Activated CD8-positive, alpha-beta T cell treated with anti-CD3 and anti-CD28 coated beads for 36 hours (primary cell): ENCODE measurements around the gene CAPS2. TPM values are rescaled to one million over a fixed set of nuclear protein-coding genes. Genes with fewer than 3 reads are reported as not detected.

Source experiments
- ATAC-seq: fragments of 200-7000 bp; cut with Tn5 transposase; one replicate; pipeline ENCODE4 v1.10.0; 2021; ENCODE audit warnings: mild to moderate bottlenecking, moderate library complexity
- CTCF ChIA-PET: fragments of 350-600 bp; sonication (Branson Sonifier 250); formaldehyde crosslinking; loops from one replicate; lab custom pipeline; 2021; ENCODE audit warnings: antibody characterized with exemption; lab: Charles Lee
- POLR2A ChIA-PET: fragments of 350-600 bp; sonication (Branson Sonifier 250); formaldehyde crosslinking; loops from one replicate; lab custom pipeline; 2021; ENCODE audit warnings: antibody characterized with exemption; lab: Charles Lee
- DNase-seq: peaks from one replicate; pipeline ENCODE4 v3.0.0-alpha.2; 2020
- H3K27ac Mint-ChIP-seq: one replicate; pipeline ENCODE4 v1.8.0; 2021; ENCODE audit warnings: mild to moderate bottlenecking, mixed read lengths
- H3K27me3 Mint-ChIP-seq: one replicate; pipeline ENCODE4 v1.8.0; 2021; ENCODE audit warnings: mixed read lengths
- H3K36me3 Mint-ChIP-seq: one replicate; pipeline ENCODE4 v1.8.0; 2021; ENCODE audit warnings: low read depth, mixed read lengths
- H3K4me1 Mint-ChIP-seq: one replicate; pipeline ENCODE4 v1.8.0; 2021; ENCODE audit warnings: low read depth, mixed read lengths
- H3K4me3 Mint-ChIP-seq: one replicate; pipeline ENCODE4 v1.8.0; 2021; ENCODE audit warnings: mild to moderate bottlenecking, moderate library complexity, mixed read lengths
- H3K9me3 Mint-ChIP-seq: one replicate; pipeline ENCODE4 v1.8.0; 2021; ENCODE audit warnings: mixed read lengths
- intact Hi-C: fragments of 100-400 bp; cut with micrococcal nuclease; formaldehyde crosslinking; loops from one replicate; pipeline ENCODE4 v1.10.0; 2022
- total RNA-seq, 2 experiments: library from RNA; stranded (reverse); gene quantifications; one replicate each; pipeline ENCODE4 v1.2.3, GENCODE V29; 2021
- TF ChIP-seq, protein P1 (sequence below): fragments of 200-600 bp; IDR thresholded peaks from one replicate; pipeline ENCODE4 v1.8.0; 2022; ENCODE audit warnings: antibody characterized with exemption, mild to moderate bottlenecking

Gene CAPS2
- total RNA-seq, 2 experiments from 2014 or later, result 3.0 to 3.2 TPM

DNA sequence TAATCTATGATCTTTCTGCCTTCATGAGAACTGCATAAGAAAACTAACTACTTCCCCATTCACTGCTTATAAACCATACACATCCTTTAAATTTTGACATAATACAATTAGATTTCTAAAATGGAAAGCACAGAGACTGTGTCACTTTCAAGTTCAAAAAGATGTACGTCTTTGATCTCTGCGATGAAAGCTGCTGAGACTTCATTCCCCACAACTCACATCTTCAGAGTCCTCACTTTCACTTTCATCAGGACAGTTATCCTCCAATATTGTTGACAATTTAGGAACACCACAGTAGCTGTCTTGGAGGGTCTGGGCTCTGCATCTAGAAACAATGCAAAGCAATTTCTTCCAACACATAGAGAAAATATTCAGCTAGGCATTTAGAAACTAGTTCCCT, 72.6 kb downstream of the CAPS2 start:
- POLR2A ChIA-PET, result no interaction called here
- no peaks in the 10 kb centered on the region for H3K36me3 Mint-ChIP-seq
- H3K27me3 Mint-ChIP-seq, result no peaks in the 10 kb centered on the region
- no peak overlapping the region for H3K4me3 Mint-ChIP-seq
- no peaks in the 10 kb centered on the region for H3K9me3 Mint-ChIP-seq
- DNase-seq, result no peak
- H3K4me1 Mint-ChIP-seq, result peaks cover 8% of the 10 kb centered on the region
- intact Hi-C loops, result no loop called here
- TF ChIP-seq, protein P1, sequence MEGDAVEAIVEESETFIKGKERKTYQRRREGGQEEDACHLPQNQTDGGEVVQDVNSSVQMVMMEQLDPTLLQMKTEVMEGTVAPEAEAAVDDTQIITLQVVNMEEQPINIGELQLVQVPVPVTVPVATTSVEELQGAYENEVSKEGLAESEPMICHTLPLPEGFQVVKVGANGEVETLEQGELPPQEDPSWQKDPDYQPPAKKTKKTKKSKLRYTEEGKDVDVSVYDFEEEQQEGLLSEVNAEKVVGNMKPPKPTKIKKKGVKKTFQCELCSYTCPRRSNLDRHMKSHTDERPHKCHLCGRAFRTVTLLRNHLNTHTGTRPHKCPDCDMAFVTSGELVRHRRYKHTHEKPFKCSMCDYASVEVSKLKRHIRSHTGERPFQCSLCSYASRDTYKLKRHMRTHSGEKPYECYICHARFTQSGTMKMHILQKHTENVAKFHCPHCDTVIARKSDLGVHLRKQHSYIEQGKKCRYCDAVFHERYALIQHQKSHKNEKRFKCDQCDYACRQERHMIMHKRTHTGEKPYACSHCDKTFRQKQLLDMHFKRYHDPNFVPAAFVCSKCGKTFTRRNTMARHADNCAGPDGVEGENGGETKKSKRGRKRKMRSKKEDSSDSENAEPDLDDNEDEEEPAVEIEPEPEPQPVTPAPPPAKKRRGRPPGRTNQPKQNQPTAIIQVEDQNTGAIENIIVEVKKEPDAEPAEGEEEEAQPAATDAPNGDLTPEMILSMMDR, result no peak
- ATAC-seq, result peak; percentile 37
- CTCF ChIA-PET, result no interaction called here
- no peak overlapping the region for H3K27ac Mint-ChIP-seq

DNA sequence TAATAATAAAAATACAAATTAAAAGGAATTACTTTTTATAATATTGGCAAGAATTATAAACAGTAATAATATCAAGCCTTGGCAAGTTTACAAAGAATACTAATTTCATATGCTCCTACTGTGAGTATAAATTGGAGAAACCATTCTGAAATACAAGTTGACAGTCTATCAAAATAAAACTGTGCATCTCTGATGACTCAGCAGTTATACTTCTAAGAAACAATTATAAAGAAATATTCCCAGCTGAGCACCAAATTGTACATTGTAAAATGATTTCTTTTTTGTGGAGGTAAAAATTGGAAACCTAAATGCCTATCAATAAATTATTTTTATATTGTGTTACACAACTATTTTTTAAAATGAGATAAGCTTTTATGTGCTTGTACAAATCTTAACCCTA, 85.0 kb downstream of the CAPS2 start:
- ATAC-seq (no peak), DNase-seq (no peak)
- H3K4me3 Mint-ChIP-seq, result no peak overlapping the region
- no peaks in the 10 kb centered on the region for H3K4me1 Mint-ChIP-seq
- no peak overlapping the region for H3K27ac Mint-ChIP-seq
- POLR2A ChIA-PET, result no interaction called here
- H3K36me3 Mint-ChIP-seq, result no peaks in the 10 kb centered on the region
- TF ChIP-seq, protein P1, result no peak
- CTCF ChIA-PET, result no interaction called here
- intact Hi-C loops, result no loop called here
- H3K27me3 Mint-ChIP-seq, result peaks cover 6% of the 10 kb centered on the region
- H3K9me3 Mint-ChIP-seq, result peaks cover 4% of the 10 kb centered on the region

DNA sequence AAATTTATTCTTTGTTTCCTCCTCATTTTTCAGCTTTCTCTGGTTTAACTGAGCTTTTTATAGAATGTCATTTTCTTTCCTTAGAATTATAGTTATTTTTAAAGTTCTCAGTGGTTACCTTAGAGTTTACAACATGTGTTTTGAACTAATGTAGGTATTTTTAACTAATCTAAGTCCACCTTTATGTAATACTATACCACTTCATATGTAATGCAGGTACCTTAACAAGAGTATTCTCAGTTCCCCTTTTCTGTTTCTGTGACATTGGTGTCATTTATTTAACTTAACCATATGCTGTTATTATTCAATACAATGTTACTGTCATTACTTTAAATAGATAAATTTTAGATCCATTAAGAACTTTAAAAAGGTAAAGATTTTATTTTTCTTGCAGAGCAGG, 90.1 kb downstream of the CAPS2 start:
- H3K4me3 Mint-ChIP-seq, result no peak overlapping the region
- H3K27ac Mint-ChIP-seq, result no peak overlapping the region
- DNase-seq, result no peak
- no peaks in the 10 kb centered on the region for H3K4me1 Mint-ChIP-seq
- ChIA-PET POLR2A (no interaction called here), CTCF (no interaction called here)
- no peaks in the 10 kb centered on the region for H3K36me3 Mint-ChIP-seq
- H3K9me3 Mint-ChIP-seq, result peaks cover 4% of the 10 kb centered on the region
- intact Hi-C loops, result no loop called here
- no peak for ATAC-seq
- TF ChIP-seq, protein P1, result no peak
- H3K27me3 Mint-ChIP-seq, result peaks cover 6% of the 10 kb centered on the region

DNA sequence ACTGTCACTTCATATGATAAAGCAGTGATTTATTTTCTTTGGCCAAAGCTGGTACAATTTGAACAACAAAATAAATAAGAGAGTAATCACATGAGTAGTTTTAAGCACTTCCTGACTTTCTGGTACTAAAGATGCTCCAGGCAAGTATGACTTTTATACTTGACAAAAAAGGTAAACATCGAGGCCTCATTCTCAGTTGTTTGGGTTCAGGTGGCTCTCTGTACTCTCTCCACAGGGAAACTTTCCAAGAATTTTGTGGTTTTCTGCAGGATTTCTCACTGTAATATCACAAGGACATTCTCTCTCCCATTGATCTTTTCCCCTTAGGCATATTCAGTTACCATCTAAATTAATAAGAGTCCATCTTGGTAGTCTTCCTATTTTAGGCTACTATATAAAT, 93.9 kb downstream of the CAPS2 start:
- intact Hi-C loops, result no loop called here
- H3K36me3 Mint-ChIP-seq, result no peaks in the 10 kb centered on the region
- ChIA-PET CTCF (no interaction called here), POLR2A (no interaction called here)
- ATAC-seq (no peak), DNase-seq (no peak)
- no peaks in the 10 kb centered on the region for H3K4me1 Mint-ChIP-seq
- H3K27ac Mint-ChIP-seq, result no peak overlapping the region
- no peak overlapping the region for H3K4me3 Mint-ChIP-seq
- H3K27me3 Mint-ChIP-seq, result peaks cover 2% of the 10 kb centered on the region
- TF ChIP-seq, protein P1, result no peak
- H3K9me3 Mint-ChIP-seq, result peaks cover 4% of the 10 kb centered on the region

DNA sequence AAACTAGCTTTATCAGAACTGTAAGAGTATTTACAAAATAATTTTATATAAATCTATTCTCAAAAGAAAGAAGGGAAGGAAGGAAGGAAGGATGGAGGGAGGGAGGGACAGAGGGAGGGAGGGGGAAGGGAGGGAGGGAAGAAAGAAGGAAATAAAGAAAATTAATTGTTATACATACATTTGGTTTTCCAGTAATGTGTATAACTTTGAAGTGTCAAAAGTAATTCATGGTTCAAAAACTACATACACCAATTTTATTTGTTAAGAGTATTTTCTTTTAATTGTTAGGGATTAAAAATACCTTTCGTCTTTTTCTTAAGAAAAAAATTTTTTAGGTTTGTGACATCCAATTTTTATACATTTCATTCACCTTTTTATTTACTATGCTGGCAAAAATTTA, 103.0 kb downstream of the CAPS2 start:
- intact Hi-C loops, result no loop called here
- DNase-seq (no peak), ATAC-seq (no peak)
- Mint-ChIP-seq H3K27me3 (peaks cover 8% of the 10 kb centered on the region), H3K27ac (no peak overlapping the region), H3K36me3 (no peaks in the 10 kb centered on the region), H3K4me3 (no peak overlapping the region), H3K4me1 (no peaks in the 10 kb centered on the region), H3K9me3 (peaks cover 4% of the 10 kb centered on the region)
- CTCF ChIA-PET, result no interaction called here
- POLR2A ChIA-PET, result no interaction called here
- TF ChIP-seq, protein P1, result no peak

Other genes with a start within 250 kb of the CAPS2 start
- not detected for gene KCNC2, start 120.5 kb downstream of the CAPS2 start, total RNA-seq
- gene GLIPR1L1, start 4.3 kb upstream of the CAPS2 start, total RNA-seq, result not detected
- gene GLIPR1L2, start 60.8 kb upstream of the CAPS2 start, total RNA-seq, result under 1 TPM; 0.27 to 0.43 TPM
- gene GLIPR1, start 150.4 kb upstream of the CAPS2 start, total RNA-seq, result 10 to 100 TPM; 15.9 to 18.6 TPM
- gene KRR1, start 181.3 kb upstream of the CAPS2 start, total RNA-seq, result 100 to 1,000 TPM; 113 to 121 TPM